GM18517 (cell line): ENCODE measurements around the gene ZBTB24.

Source experiments
- ATAC-seq: cut with Tn5 transposase; IDR thresholded peaks from one replicate; pipeline ENCODE4 v1.9.1; 2021; ENCODE audit warnings: mild to moderate bottlenecking, moderate library complexity; ENCODE audit not compliant: unreplicated experiment

Gene ZBTB24

GRCh38 chr6:109503327-109504224 is 20.6 kb upstream of the ZBTB24 start:
- ATAC-seq, result no peak

DNA sequence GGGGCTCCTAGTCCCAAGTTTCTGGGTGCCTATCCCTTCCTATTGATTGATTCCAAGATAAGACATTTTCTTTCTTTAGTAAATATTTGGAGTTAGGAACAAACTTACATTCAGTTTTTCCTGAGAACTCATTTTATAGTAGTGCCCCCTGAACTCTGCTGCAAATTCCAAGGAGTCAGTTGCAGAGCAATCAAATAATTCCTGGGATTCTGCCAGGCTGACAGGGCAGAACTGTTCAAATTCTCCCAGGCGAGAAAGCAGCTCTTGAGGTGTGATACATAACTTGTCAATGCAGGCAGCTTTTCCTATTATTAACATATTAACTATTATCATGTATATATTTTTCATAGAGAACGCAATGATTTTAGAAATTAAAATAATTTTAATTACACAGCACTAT is 15.9 kb upstream of the ZBTB24 start:
- ATAC-seq, result no peak

DNA sequence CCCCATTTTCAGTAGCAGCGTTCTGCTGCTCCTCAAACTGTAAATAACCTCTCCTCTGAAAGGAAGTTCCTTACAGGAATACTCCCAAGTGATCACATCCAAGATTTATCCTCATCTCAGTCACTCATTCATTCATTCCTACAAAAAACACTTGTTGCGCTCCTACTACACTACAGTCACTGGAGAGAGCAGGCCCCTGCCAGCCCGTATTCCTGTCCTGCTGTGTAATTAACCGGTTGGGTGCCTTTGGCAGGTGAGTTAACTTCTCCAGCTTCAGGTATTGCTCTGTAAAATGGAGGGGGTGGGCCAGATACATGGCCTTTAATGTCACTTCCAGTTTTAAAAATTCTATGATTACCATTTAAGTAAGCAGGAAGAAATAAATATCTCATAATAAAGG is 15.0 kb upstream of the ZBTB24 start:
- no peak for ATAC-seq

DNA sequence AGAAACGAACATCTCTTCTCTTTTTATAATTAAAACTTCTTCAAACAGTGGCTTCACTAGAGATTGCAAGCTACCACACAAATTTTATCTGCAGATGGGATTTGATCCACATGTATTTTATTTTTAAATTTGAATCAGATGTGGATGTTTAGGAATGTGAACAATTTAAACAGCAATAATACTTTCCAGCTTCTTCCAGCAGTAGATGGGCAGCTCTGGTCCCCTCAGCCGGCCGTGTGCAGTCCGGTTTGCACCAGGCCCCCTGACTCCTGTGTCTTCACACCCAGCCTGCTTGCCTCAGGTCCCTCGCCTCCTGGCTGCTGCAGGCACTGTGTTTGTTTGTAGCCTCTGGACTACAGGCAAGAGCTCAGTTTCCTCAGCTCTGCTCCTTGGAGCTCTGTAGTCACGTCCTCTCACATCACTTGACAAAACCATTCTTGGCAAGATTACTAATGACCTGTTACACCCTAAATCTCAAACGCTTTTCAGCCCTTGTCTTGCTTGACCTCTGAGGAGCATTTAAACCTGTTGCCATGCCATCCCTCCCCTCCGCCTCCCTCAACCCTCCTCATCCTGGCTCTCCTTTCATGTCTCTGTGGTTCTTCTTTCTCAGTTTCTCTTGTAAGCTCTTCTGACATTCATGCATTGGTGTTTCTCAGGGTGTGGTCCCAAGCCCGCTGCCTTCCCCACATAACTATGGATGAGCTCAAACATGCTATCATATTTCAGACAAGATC is 13.2 kb upstream of the ZBTB24 start:
- ATAC-seq, result no peak

DNA sequence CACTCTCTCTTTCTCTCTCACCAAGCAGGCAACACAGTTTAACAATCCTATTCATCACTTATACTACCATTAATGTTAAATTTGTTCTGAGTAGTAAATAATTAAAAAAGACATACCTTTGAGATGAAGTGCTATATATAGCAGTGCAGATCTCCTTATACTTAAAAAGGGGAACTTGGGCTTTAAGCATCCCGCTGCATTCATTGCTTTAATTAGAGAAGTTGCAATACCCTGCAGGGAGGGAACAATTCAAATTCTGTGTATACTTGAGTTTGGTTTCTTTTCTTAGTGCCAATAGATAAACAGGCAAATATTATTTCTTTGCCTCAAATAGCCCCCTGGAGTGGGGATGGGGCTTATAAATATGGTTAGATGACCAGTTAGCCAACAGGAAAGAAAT is 10.8 kb upstream of the ZBTB24 start:
- ATAC-seq, result no peak

- no peak for ATAC-seq
These were observed 8.4 kb upstream of the ZBTB24 start for GRCh38 chr6:109491207-109491938.

DNA sequence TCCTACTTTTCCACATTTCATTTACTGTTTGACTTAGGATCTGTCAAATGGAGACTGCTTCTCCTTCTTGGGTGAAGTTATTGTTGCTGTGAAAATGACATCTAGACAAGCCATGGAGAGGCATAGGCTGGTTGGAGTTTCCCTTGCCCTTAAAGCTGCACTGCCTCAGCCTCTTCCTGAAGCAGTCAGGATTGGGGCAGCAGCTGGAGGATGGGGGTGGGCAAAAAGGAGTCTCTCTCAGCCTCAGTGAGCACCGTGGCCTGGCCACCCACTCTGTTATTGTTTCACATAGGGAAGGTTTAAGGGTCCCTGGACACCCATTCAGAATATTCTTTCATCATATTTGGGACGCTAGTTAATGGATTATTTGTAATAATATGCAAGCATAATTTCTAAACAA is 7.7 kb upstream of the ZBTB24 start:
- ATAC-seq, result no peak

DNA sequence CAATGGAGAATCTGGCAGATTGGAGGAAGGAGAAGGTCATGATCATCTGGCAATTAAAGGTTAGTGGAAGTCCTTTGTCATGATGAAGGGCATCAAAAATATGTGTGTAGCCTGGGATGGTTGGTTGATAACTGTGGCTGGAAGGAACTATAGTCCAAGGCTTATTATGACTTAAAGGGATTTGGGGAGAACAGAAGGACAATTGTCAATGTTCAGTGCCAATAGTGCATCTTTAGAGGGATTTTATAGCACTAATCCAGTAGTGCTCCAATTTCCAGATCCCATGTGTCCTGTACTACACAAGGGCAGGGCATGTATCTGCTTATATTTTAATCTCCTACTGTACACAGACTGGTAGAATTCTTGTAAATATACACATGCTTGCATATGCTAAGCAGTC is 5.0 kb upstream of the ZBTB24 start:
- ATAC-seq, result no peak

- ATAC-seq, result no peak
These were observed 3.0 kb upstream of the ZBTB24 start for GRCh38 chr6:109486068-109486467.

DNA sequence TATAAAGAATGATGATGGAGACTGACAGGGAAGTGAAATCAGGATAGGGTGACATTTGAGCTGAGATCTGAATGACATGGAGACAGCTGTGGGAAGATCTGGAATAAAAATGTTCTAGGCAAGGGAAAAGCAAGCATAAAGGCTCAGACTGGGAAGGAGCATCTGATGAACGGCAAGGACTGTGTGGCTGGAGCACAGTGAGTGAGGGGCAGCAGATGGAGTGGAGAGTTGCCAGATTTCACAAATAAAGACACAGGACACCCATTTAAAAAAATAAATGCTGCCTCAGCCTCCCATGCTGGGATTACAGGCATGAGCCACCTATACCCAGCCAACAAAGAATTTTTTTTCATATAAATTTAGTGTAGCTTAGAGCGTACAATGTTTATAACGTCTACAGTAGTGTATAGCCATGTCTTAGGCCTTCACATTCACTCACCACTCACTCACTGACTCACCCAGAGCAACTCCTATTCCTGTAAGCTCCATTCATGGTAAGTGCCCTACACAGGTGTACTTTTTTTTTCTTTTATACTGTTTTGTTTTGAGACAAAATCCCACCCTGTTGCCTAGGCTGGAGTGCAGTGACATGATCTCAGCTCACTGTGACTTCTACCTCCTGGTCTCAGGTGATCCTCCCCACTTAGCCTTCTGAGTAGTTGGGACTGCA is 2.4 kb upstream of the ZBTB24 start:
- no peak for ATAC-seq

- ATAC-seq, result no peak
These were observed 1.1 kb upstream of the ZBTB24 start for GRCh38 chr6:109484122-109484521.

GRCh38 chr6:109483735-109484057 is 677 bp upstream of the ZBTB24 start:
- ATAC-seq, result peak; percentile 19

DNA sequence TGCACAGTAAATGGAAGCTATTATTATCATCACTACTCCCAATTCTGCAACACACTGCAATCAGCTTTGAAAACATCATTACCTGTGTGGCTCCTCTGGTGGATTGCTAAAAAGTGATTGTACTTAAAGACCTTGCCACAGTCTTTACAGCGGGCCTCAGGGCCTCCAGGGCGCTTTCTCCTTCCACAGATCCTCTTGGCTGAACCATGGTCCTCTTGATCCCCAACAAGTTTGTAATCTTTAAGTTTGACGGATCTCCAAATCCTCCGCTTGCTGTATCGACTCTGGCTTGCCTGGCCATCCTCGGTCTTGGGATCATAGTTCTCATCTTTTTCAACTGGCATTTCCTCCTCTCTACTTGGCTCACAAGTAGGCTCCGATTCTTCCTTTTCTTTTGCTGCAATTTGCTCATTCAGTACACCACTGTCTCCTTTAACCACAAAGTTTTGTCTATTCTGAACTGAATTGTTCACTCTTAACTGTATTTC is 2.0 kb downstream of the ZBTB24 start:
- no peak for ATAC-seq

DNA sequence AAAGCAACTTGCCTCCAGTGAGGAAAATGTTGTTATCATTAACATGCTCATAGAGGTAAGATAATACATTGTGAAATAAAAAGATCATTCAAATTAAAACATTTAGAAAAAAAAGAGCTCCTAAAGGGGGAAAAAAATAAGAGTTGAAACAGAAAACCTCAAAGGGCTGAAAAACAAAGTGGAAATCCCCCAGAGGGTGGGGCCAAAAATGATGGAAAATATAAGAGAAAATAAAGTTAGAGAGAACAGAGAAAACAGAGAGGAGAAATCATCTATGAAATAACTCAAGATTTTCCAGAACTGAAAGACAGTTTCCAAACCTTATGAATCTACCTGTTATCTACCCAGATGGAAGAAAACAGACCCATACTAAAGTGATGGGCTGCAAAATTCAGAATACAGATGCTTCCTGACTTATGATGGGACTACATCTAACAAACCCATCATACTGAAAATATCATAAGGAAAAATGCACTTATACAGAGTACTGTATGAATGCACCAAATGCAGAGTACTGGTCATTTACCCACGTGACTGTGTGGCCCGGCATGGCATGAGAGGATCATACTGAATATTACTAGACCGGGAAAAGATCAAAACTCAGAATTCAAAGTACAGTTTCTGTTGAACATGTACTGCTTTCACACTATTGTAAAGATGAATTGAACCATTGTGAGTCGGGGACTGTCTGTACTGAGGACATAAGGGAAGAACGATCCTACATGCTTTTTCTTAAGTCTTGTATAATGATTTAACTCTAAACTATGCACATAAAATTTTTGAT is 4.0 kb downstream of the ZBTB24 start:
- ATAC-seq, result no peak

- no peak for ATAC-seq
These were observed 4.7 kb downstream of the ZBTB24 start for GRCh38 chr6:109478222-109478805.

- peak; percentile 43 for ATAC-seq
These were observed 5.3 kb downstream of the ZBTB24 start for GRCh38 chr6:109477725-109478124.

DNA sequence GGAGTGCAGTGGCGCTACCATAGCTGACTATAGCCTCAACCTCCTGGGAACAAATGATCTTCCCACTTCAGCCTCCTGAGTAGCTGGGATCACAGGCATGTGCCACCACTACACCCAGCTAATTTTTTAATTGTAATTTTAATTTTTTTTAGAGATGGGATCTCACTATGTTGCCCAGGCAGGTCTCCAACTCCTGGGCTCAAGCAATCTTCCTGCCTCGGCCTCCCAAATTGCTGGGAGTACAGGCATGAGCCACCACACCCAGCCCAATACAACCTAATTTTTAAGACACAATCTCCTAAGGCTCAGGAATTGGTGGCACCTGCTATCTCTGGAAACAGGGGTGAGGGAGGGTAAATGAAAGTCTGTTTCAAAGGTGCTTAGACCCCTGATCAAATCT is 5.8 kb downstream of the ZBTB24 start:
- ATAC-seq, result no peak

GRCh38 chr6:109475625-109476024 is 7.4 kb downstream of the ZBTB24 start:
- no peak for ATAC-seq

- ATAC-seq, result no peak
These were observed 8.0 kb downstream of the ZBTB24 start for GRCh38 chr6:109474995-109475394.

- no peak for ATAC-seq
These were observed 9.9 kb downstream of the ZBTB24 start for GRCh38 chr6:109473120-109473519.
